ENCODE results near the gene SPTBN1. TPM values are rescaled to one million over a fixed set of nuclear protein-coding genes. Genes with fewer than 3 reads are reported as not detected.

SPTBN1 gene
- total RNA-seq, 1 experiment from 2014 or later = 202 TPM

DNA sequence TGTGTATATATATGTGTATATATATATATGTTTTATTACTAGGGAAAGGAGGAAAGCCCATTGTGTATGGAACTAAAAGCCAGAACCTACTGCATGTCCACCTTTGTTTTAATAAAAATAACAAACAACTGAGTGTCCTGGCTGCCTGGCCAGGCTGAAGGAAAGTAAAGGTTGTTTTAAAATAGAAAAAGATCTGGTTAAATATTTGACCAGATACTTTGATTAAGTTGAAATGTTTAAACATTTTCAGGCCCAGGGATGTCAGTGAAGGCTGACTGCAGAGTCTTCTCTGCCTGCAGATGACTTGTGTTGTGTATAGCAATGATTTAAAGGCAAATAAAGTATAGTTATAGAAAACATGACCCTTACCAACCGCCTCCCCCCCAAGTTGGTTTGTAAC, 22.8 kb downstream of the SPTBN1 start:
- H3F3A ChIP-seq (ENCODE audit: low read length, unreplicated experiment) = no peaks in the 10 kb centered on the region
- DNase-seq (no peak), ATAC-seq (no peak)
- peaks cover 9% of the 10 kb centered on the region for H3K4me1 ChIP-seq (ENCODE audit: insufficient read depth, low read length)
- H3K27me3 ChIP-seq (ENCODE audit: low read length) = no peaks in the 10 kb centered on the region
- no peaks in the 10 kb centered on the region for H3K36me3 ChIP-seq (ENCODE audit: low read depth, low read length)
- intact Hi-C loops (cut with micrococcal nuclease) = no loop called here
- CTCF ChIA-PET = no interaction called here
- H2AFZ ChIP-seq (ENCODE audit: low read length) = no peak overlapping the region
- no peaks in the 10 kb centered on the region for H3K9me2 ChIP-seq (replicated peaks; ENCODE audit: low read length)
- no peak overlapping the region for H3K4me3 ChIP-seq (ENCODE audit: low read length)
- TF ChIP-seq EZH2phosphoT487 (IDR thresholded peaks at IDR 0.05; ENCODE audit: borderline replicate concordance, low read length) (no peak), EZH2 (IDR thresholded peaks at IDR 0.05; ENCODE audit: low read length, unreplicated experiment) (no peak)
- TF ChIP-seq, protein P1, sequence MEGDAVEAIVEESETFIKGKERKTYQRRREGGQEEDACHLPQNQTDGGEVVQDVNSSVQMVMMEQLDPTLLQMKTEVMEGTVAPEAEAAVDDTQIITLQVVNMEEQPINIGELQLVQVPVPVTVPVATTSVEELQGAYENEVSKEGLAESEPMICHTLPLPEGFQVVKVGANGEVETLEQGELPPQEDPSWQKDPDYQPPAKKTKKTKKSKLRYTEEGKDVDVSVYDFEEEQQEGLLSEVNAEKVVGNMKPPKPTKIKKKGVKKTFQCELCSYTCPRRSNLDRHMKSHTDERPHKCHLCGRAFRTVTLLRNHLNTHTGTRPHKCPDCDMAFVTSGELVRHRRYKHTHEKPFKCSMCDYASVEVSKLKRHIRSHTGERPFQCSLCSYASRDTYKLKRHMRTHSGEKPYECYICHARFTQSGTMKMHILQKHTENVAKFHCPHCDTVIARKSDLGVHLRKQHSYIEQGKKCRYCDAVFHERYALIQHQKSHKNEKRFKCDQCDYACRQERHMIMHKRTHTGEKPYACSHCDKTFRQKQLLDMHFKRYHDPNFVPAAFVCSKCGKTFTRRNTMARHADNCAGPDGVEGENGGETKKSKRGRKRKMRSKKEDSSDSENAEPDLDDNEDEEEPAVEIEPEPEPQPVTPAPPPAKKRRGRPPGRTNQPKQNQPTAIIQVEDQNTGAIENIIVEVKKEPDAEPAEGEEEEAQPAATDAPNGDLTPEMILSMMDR (conservative IDR thresholded peaks at IDR 0.05; ENCODE audit: low read depth, low read length) = no peak
- peaks cover 18% of the 10 kb centered on the region for H3K79me2 ChIP-seq (ENCODE audit: low read length)
- no peak overlapping the region for H3K9ac ChIP-seq (ENCODE audit: low read length)
- H3K4me2 ChIP-seq (ENCODE audit: low read length) = no peak overlapping the region
- POLR2A ChIA-PET (ENCODE audit: unreplicated experiment) = no interaction called here
- no peak overlapping the region for H3K27ac ChIP-seq (ENCODE audit: low read length)
- H3K9me3 ChIP-seq (ENCODE audit: low read length) = no peaks in the 10 kb centered on the region
- no TSS peak for BruUV-seq (replicated peaks)
- no peaks in the 10 kb centered on the region for H4K20me1 ChIP-seq (ENCODE audit: low read length)

DNA sequence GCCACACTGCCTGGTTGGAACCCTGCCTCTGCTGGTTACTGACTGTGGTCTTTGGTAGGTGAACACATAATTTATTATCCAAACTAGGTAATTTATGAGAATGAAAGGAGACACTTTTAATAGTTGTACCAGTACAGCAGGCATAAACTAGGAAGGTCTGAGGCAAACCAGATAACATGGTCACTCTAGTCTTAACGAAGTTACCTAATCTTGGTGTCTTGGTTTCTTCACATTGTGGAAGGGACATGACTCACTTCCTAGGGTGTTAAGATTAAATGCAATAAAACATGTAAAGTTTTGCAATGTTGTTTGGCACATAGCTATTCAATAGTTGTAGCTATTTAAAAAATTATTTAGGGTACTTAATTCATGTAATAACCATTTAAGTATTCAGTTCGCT, 23.3 kb downstream of the SPTBN1 start:
- no peaks in the 10 kb centered on the region for H3K27me3 ChIP-seq (ENCODE audit: low read length)
- no peaks in the 10 kb centered on the region for H3K9me2 ChIP-seq (replicated peaks; ENCODE audit: low read length)
- peaks cover 10% of the 10 kb centered on the region for H3K4me1 ChIP-seq (ENCODE audit: insufficient read depth, low read length)
- no peaks in the 10 kb centered on the region for H3K9me3 ChIP-seq (ENCODE audit: low read length)
- H3K4me2 ChIP-seq (ENCODE audit: low read length) = no peak overlapping the region
- H3K9ac ChIP-seq (ENCODE audit: low read length) = no peak overlapping the region
- no peak overlapping the region for H3K4me3 ChIP-seq (ENCODE audit: low read length)
- POLR2A ChIA-PET (ENCODE audit: unreplicated experiment) = no interaction called here
- H3K79me2 ChIP-seq (ENCODE audit: low read length) = peaks cover 19% of the 10 kb centered on the region
- H3K36me3 ChIP-seq (ENCODE audit: low read depth, low read length) = no peaks in the 10 kb centered on the region
- BruUV-seq (replicated peaks) = no TSS peak
- ATAC-seq (0 out of 2 replicates have a peak, but pooled peaks have one; percentile 16), DNase-seq (no peak)
- intact Hi-C loops (cut with micrococcal nuclease) = no loop called here
- no peak overlapping the region for H3K27ac ChIP-seq (ENCODE audit: low read length)
- H3F3A ChIP-seq (ENCODE audit: low read length, unreplicated experiment) = no peaks in the 10 kb centered on the region
- TF ChIP-seq EZH2 (IDR thresholded peaks at IDR 0.05; ENCODE audit: low read length, unreplicated experiment) (no peak), EZH2phosphoT487 (IDR thresholded peaks at IDR 0.05; ENCODE audit: borderline replicate concordance, low read length) (no peak)
- TF ChIP-seq, protein P1 (conservative IDR thresholded peaks at IDR 0.05; ENCODE audit: low read depth, low read length) = no peak
- no peak overlapping the region for H2AFZ ChIP-seq (ENCODE audit: low read length)
- H4K20me1 ChIP-seq (ENCODE audit: low read length) = no peaks in the 10 kb centered on the region
- CTCF ChIA-PET = no interaction called here

DNA sequence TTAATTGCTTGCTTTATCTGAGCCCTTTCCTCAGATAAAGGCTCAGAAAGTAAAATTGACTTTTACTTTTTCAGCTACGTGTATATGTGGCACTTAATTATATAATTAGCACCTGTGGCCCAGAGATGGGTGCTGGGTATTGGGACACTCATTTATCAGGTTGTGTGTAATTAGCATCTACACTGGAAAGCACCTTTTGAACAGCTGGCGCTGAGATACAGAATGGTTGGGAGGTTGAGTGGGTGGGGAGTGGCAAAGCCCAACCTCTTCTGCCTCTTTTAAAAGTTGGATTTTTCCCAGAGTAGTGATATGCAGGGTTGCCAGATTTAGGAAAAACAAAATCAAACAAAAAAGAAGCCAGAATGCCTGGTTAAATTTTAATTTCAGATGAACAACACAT, 23.9 kb downstream of the SPTBN1 start:
- no peak overlapping the region for H3K27ac ChIP-seq (ENCODE audit: low read length)
- peaks cover 10% of the 10 kb centered on the region for H3K4me1 ChIP-seq (ENCODE audit: insufficient read depth, low read length)
- no peak overlapping the region for H2AFZ ChIP-seq (ENCODE audit: low read length)
- no peaks in the 10 kb centered on the region for H3K27me3 ChIP-seq (ENCODE audit: low read length)
- no TSS peak for BruUV-seq (replicated peaks)
- no peaks in the 10 kb centered on the region for H3K36me3 ChIP-seq (ENCODE audit: low read depth, low read length)
- CTCF ChIA-PET = interaction anchor here (0.6 kb wide), 1 partner anchor 373 kb away, joined by 4 read pairs; no protein-coding TSS in a partner anchor
- peaks cover 19% of the 10 kb centered on the region for H3K79me2 ChIP-seq (ENCODE audit: low read length)
- ATAC-seq = no peak
- no peak overlapping the region for H3K9ac ChIP-seq (ENCODE audit: low read length)
- DNase-seq = no peak
- no peaks in the 10 kb centered on the region for H3K9me2 ChIP-seq (replicated peaks; ENCODE audit: low read length)
- intact Hi-C loops (cut with micrococcal nuclease) = no loop called here
- H3K4me3 ChIP-seq (ENCODE audit: low read length) = no peak overlapping the region
- no peak overlapping the region for H3K4me2 ChIP-seq (ENCODE audit: low read length)
- POLR2A ChIA-PET (ENCODE audit: unreplicated experiment) = no interaction called here
- H3F3A ChIP-seq (ENCODE audit: low read length, unreplicated experiment) = no peaks in the 10 kb centered on the region
- H4K20me1 ChIP-seq (ENCODE audit: low read length) = no peaks in the 10 kb centered on the region
- no peak for TF ChIP-seq EZH2phosphoT487 (IDR thresholded peaks at IDR 0.05; ENCODE audit: borderline replicate concordance, low read length)
- TF ChIP-seq, protein P1 (conservative IDR thresholded peaks at IDR 0.05; ENCODE audit: low read depth, low read length) = no peak
- TF ChIP-seq EZH2 (IDR thresholded peaks at IDR 0.05; ENCODE audit: low read length, unreplicated experiment) = no peak
- no peaks in the 10 kb centered on the region for H3K9me3 ChIP-seq (ENCODE audit: low read length)

Measured in PC-3 (cell line).